GM21723 (cell line): ENCODE data around the gene ADAMTS12.
A peak's percentile ranks its signal among the peaks of the same experiment; 100 is the strongest.
"Not testable (repeated sequence)": the region's sequence is repeated elsewhere in the genome, so short reads cannot be mapped to it uniquely, and the experiment has no call there.

Experiments
- ATAC-seq: cut with Tn5 transposase; IDR thresholded peaks from one replicate; pipeline ENCODE4 v1.9.1; 2021; ENCODE audit warnings: mild to moderate bottlenecking, moderate library complexity; ENCODE audit not compliant: unreplicated experiment

The ADAMTS12 gene

GRCh38 chr5:33891788-33892619 lies at the start of gene ADAMTS12:
Gene ADAMTS12, minus strand, starts transcription at chr5:33891990. Its CDS starts 134 bp downstream, at chr5:33891856.
- ATAC-seq: no peak

- ATAC-seq: no peak
Measured at GRCh38 chr5:33941090-33941489, 49.3 kb upstream of the ADAMTS12 start.

- no peak for ATAC-seq
Measured at GRCh38 chr5:33939556-33940262, 47.9 kb upstream of the ADAMTS12 start.

- no peak for ATAC-seq
Measured at GRCh38 chr5:33938881-33939280, 47.1 kb upstream of the ADAMTS12 start.

GRCh38 chr5:33938507-33938796 lies 46.7 kb upstream of the ADAMTS12 start:
- ATAC-seq: no peak

- ATAC-seq: no peak
Measured at GRCh38 chr5:33937707-33938506, 46.1 kb upstream of the ADAMTS12 start.

- no peak for ATAC-seq
Measured at GRCh38 chr5:33937017-33937706, 45.4 kb upstream of the ADAMTS12 start.

- ATAC-seq: no peak
Measured at GRCh38 chr5:33936381-33937016, 44.7 kb upstream of the ADAMTS12 start, which contains the start of gene RXFP3. Gene RXFP3, plus strand, starts transcription at chr5:33936386. Its CDS starts 355 bp downstream, at chr5:33936741.

GRCh38 chr5:33936004-33936380 lies 44.2 kb upstream of the ADAMTS12 start:
- ATAC-seq: no peak

- peak; percentile 44 for ATAC-seq
Measured at GRCh38 chr5:33934176-33934575, 42.4 kb upstream of the ADAMTS12 start.

- ATAC-seq: peak; percentile 91
Measured at GRCh38 chr5:33933723-33934169, 42.0 kb upstream of the ADAMTS12 start.

- no peak for ATAC-seq
Measured at GRCh38 chr5:33931136-33931535, 39.3 kb upstream of the ADAMTS12 start.

GRCh38 chr5:33929925-33930690 lies 38.3 kb upstream of the ADAMTS12 start:
- ATAC-seq: no peak

GRCh38 chr5:33928283-33928682 lies 36.5 kb upstream of the ADAMTS12 start:
- no peak for ATAC-seq

- no peak for ATAC-seq
Measured at GRCh38 chr5:33927685-33928084, 35.9 kb upstream of the ADAMTS12 start.

GRCh38 chr5:33925278-33925677 lies 33.5 kb upstream of the ADAMTS12 start:
- no peak for ATAC-seq

- ATAC-seq: no peak
Measured at GRCh38 chr5:33921002-33921401, 29.2 kb upstream of the ADAMTS12 start.

- not testable (repeated sequence) for ATAC-seq
Measured at GRCh38 chr5:33914844-33915243, 23.1 kb upstream of the ADAMTS12 start.

- ATAC-seq: not testable (repeated sequence)
Measured at GRCh38 chr5:33906248-33906647, 14.5 kb upstream of the ADAMTS12 start.

- no peak for ATAC-seq
Measured at GRCh38 chr5:33905381-33905780, 13.6 kb upstream of the ADAMTS12 start.
